Measurements from ENCODE around the gene SRC. TPM values are rescaled to one million over a fixed set of nuclear protein-coding genes. Genes with fewer than 3 reads are reported as not detected.

The SRC gene
- total and polyA plus RNA-seq, 2 of the 8 experiments (the other 6 are each of a cell fraction or from before 2014, with no cell fraction given) = 27.6 to 28.8 TPM

DNA sequence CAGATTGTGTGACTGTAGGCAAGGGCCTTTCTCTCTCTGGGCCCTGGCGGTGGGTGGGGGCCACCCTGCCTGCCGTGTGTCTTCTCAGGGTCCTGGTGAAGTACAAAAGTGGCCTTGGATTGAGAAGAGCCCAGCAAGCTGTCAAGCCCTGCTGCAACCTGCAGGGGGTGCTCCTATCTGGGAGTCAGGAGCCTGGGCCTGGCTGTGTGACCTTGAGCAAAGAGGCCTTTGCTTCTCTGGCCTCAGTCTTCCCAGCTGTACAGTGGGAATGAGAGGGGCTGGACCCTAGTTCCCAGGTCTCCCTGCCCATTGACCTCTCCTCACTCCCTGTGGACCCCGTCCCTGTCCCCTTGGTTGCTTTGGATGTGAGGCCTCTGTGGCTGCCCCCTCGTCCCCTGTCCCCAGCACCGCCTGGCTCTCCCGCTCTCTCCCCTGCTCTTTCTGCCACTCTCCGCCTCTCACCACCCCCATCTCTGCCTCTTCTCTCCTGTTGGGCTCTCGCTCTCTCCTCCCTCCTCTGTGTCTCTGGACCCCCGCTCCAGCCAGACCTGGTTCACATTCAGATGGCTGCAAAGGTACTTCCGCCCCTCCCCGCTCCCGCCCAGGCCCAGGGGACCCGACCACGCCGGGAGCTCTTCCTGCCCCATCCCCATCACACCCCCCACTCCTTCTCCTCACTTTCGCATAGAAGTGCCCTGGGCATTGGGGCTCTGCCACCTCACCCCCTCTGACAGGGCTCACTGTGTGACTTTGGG, 46.7 kb downstream of the SRC start:
- Histone ChIP-seq H2AK5ac (ENCODE audit: low read depth, low read length) (no peak overlapping the region), H3K27me3 (replicated peaks in 1 of 4; ENCODE audit: control insufficient read depth in 3 of 4, extremely low read depth in 1 of 4, insufficient read depth in 3 of 4, low read length in 3 of 4) (no peaks in the 10 kb centered on the region), H3K4me1 (replicated peaks in 1 of 4; ENCODE audit: control insufficient read depth in 3 of 4, insufficient read depth in 4 of 4, low read length in 3 of 4) (peaks cover 0 to 32% (median 23%) of the 10 kb centered on the region in 4 experiments; a peak in 6 of 7 replicates), H3K9ac (replicated peaks in 1 of 4; ENCODE audit: extremely low read depth in 1 of 4, low read depth in 3 of 4, low read length in 3 of 4) (no peak overlapping the region), H2BK120ac (replicated peaks; ENCODE audit: low read depth, low read length) (no peak overlapping the region), H3K18ac (ENCODE audit: extremely low read depth, low read length) (no peak overlapping the region), H3K79me2 (ENCODE audit: control insufficient read depth in 1 of 2, insufficient read depth in 2 of 2, low read length in 2 of 2) (no peaks in the 10 kb centered on the region), H2BK15ac (ENCODE audit: low read length) (no peak overlapping the region), H3K4me3 (ENCODE audit: extremely low read depth in 1 of 4, insufficient read depth in 2 of 4, low read depth in 3 of 4, low read length in 4 of 4) (no peak overlapping the region), H3K23me2 (ENCODE audit: low read depth, low read length) (peaks cover 2% of the 10 kb centered on the region; the same call in 1 of the 2 replicates), H2BK5ac (ENCODE audit: low read depth, low read length) (no peak overlapping the region), H3K27ac (ENCODE audit: low read depth, low read length) (no peak overlapping the region), H2BK20ac (ENCODE audit: low read length) (no peak overlapping the region), H3K9me3 (ENCODE audit: insufficient read depth in 2 of 2, low read depth in 1 of 2, low read length in 1 of 2) (no peaks in the 10 kb centered on the region), H4K8ac (ENCODE audit: extremely low read depth, insufficient read depth, low read length) (peak overlapping the region; percentile 26; the same call in 1 of the 2 replicates), H3K79me1 (ENCODE audit: low read depth, low read length) (no peaks in the 10 kb centered on the region; the same call in 1 of the 2 replicates), H3K56ac (replicated peaks; ENCODE audit: insufficient read length, low read depth, low read length) (no peak overlapping the region), H2BK12ac (ENCODE audit: low read depth, low read length) (no peak overlapping the region), H3K4me2 (ENCODE audit: insufficient read depth in 1 of 2, low read depth in 2 of 2, low read length in 2 of 2) (no peak overlapping the region), H4K91ac (replicated peaks; ENCODE audit: insufficient read length, low read length) (no peak overlapping the region), H3K4ac (replicated peaks; ENCODE audit: insufficient read length, low read depth, low read length) (no peak overlapping the region), H4K5ac (ENCODE audit: insufficient read length, low read depth, low read length) (no peak overlapping the region), H2AFZ (ENCODE audit: low read length) (no peak overlapping the region), H3K23ac (ENCODE audit: insufficient read length) (no peak overlapping the region), H3K14ac (ENCODE audit: insufficient read length) (no peak overlapping the region), H3K36me3 (ENCODE audit: control insufficient read depth in 2 of 4, insufficient read depth in 4 of 4, low read length in 3 of 4) (no peaks in the 10 kb centered on the region; a peak in 2 of 8 replicates), H4K20me1 (replicated peaks in 1 of 2; ENCODE audit: control insufficient read depth in 1 of 2, insufficient read depth in 2 of 2, low read length in 2 of 2) (no peaks in the 10 kb centered on the region)
- ChIA-PET POLR2A (ENCODE audit: partially characterized antibody) (interaction anchor here (0.7 to 1.6 kb wide), 5 partner anchors 21 to 147 kb away, joined by 3 to 7 read pairs (median 3); no protein-coding TSS in a partner anchor), CTCF (ENCODE audit: partially characterized antibody) (interaction anchor here (0.6 to 3.5 kb wide), 20 partner anchors 9 to 142 kb away, joined by 3 to 28 read pairs (median 3); no protein-coding TSS in a partner anchor)
- FAIRE-seq (no peak), DNase-seq (ENCODE audit: low read depth in 1 of 2, low spot score in 2 of 2) (no peak)
- WGBS, 2 experiments (ENCODE audit: extremely low coverage in 1 of 2, insufficient coverage in 1 of 2, insufficient read length in 1 of 2, insufficient replicate concordance in 2 of 2, low coverage in 1 of 2, low lambda C conversion rate in 2 of 2, missing lambda C conversion rate in 1 of 2) = 91% methylated on average over 12 of the region's 16 CpGs; no CpG with 5 or more reads in 1 of the 2 experiments
- peak; percentile 94; the same call in 1 of the 2 replicates for TF ChIP-seq KDM1A (IDR thresholded peaks at IDR 0.05; ENCODE audit: borderline replicate concordance, low read length)
- TF ChIP-seq CTCF (IDR thresholded peaks at IDR 0.05; ENCODE audit: control extremely low read depth in 1 of 3, insufficient read depth in 1 of 3, low read depth in 1 of 3, low read length in 3 of 3) = peak; percentile 61 to 81 (median 71)
- TF ChIP-seq RAD21 (IDR thresholded peaks at IDR 0.05 in 1 of 2, conservative IDR thresholded peaks at IDR 0.05 in 1 of 2; ENCODE audit: low read depth in 2 of 2, low read length in 2 of 2) = peak; percentile 59 to 78
- no peak for TF ChIP-seq E2F6 (IDR thresholded peaks at IDR 0.05)
- TF ChIP-seq BCL11A (IDR thresholded peaks at IDR 0.05; ENCODE audit: low read depth in 2 of 2, low read length in 2 of 2) = no peak
- peak in 1 of 2 experiments; percentile 38; a peak in 1 of 4 replicates for TF ChIP-seq HDAC2 (IDR thresholded peaks at IDR 0.05; ENCODE audit: borderline replicate concordance in 1 of 2, low read depth in 2 of 2, low read length in 2 of 2)

Measured in H1 (cell line).